ENCODE results near the gene GJD2. TPM values are rescaled to one million over a fixed set of nuclear protein-coding genes. Genes with fewer than 3 reads are reported as not detected.

GJD2 gene
- total RNA-seq, 1 donor from 2014 or later = 0.38 TPM

DNA sequence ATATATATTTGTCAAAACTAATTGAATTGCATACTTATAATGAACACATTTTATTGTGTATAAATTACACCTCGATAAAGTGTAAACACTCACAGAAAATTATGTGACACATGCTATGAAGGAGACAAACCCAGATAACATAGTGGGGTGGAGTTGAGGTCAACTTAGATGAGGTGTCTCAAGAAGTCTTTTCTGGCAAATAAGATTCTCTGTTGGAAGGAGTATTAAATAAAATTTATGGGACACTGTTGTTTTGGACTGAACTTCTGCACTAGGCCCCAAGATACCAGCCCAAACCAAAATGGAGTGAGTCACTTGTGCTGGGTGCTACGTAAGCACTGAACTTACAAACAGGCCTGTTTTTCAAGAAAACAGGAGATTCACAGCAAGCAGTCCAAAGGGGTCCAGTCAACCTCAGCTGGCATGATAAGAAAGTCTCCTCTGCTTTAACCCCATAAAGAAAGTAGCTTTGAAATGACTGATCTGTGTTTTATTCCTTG lies 21.9 kb upstream of the GJD2 start:
- Mint-ChIP-seq H3K9me3 (ENCODE audit: low read depth) (peaks cover 7% of the 10 kb centered on the region), H3K4me1 (ENCODE audit: low read depth) (no peaks in the 10 kb centered on the region), H3K27ac (no peak overlapping the region), H3K27me3 (peaks cover 13% of the 10 kb centered on the region), H3K36me3 (ENCODE audit: insufficient read depth) (no peaks in the 10 kb centered on the region), H3K4me3 (ENCODE audit: low read depth) (no peak overlapping the region)
- no peak for DNase-seq (ENCODE audit: low spot score, unreplicated experiment)
- TF ChIP-seq, protein P1, sequence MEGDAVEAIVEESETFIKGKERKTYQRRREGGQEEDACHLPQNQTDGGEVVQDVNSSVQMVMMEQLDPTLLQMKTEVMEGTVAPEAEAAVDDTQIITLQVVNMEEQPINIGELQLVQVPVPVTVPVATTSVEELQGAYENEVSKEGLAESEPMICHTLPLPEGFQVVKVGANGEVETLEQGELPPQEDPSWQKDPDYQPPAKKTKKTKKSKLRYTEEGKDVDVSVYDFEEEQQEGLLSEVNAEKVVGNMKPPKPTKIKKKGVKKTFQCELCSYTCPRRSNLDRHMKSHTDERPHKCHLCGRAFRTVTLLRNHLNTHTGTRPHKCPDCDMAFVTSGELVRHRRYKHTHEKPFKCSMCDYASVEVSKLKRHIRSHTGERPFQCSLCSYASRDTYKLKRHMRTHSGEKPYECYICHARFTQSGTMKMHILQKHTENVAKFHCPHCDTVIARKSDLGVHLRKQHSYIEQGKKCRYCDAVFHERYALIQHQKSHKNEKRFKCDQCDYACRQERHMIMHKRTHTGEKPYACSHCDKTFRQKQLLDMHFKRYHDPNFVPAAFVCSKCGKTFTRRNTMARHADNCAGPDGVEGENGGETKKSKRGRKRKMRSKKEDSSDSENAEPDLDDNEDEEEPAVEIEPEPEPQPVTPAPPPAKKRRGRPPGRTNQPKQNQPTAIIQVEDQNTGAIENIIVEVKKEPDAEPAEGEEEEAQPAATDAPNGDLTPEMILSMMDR (IDR thresholded peaks at IDR 0.05; ENCODE audit: unreplicated experiment) = no peak

DNA sequence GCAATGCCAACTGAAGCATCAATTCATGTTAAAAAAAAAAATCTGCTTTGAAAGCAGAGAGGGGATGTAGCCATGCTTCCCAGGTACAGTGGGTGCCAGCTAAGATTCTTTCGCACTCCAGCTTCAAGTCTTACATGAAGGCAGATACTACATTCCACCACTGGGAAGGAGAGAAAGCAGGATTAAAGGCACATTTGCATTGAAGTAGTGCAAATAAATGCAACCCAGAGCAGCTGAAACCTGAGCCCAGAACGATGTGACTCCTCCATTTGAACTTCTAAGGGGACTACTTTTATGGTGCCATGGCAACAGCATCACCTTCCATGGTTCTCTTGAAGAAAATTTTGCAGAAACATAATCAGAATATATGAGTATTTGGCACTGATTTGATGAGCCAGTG lies 19.1 kb upstream of the GJD2 start:
- Mint-ChIP-seq H3K27me3 (peaks cover 27% of the 10 kb centered on the region), H3K4me1 (ENCODE audit: low read depth) (no peaks in the 10 kb centered on the region), H3K4me3 (ENCODE audit: low read depth) (no peak overlapping the region), H3K27ac (no peak overlapping the region), H3K36me3 (ENCODE audit: insufficient read depth) (no peaks in the 10 kb centered on the region), H3K9me3 (ENCODE audit: low read depth) (no peaks in the 10 kb centered on the region)
- no peak for DNase-seq (ENCODE audit: low spot score, unreplicated experiment)
- TF ChIP-seq, protein P1 (IDR thresholded peaks at IDR 0.05; ENCODE audit: unreplicated experiment) = no peak

DNA sequence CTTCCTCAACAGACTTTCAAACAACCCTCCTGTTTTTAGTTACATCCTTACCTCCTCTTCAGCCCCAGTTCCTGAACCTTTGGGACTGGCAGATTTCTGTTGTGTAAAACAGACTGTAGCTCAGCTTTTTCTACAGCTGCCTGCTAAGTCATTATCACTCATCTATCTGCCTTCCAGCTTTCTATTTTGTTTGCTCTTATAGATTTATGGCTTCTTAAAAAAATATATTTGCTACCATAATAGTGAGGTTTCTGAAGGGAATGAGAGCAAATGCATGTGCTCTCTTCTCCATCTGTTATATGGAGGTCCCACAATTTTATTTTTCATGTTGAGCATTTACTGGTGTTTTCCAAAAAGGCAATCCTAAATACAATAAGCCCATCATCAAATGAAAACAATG lies 18.2 kb upstream of the GJD2 start:
- no peaks in the 10 kb centered on the region for H3K36me3 Mint-ChIP-seq (ENCODE audit: insufficient read depth)
- TF ChIP-seq, protein P1 (IDR thresholded peaks at IDR 0.05; ENCODE audit: unreplicated experiment) = no peak
- no peaks in the 10 kb centered on the region for H3K9me3 Mint-ChIP-seq (ENCODE audit: low read depth)
- H3K4me1 Mint-ChIP-seq (ENCODE audit: low read depth) = no peaks in the 10 kb centered on the region
- H3K4me3 Mint-ChIP-seq (ENCODE audit: low read depth) = no peak overlapping the region
- peaks cover 30% of the 10 kb centered on the region for H3K27me3 Mint-ChIP-seq
- H3K27ac Mint-ChIP-seq = no peak overlapping the region
- no peak for DNase-seq (ENCODE audit: low spot score, unreplicated experiment)

DNA sequence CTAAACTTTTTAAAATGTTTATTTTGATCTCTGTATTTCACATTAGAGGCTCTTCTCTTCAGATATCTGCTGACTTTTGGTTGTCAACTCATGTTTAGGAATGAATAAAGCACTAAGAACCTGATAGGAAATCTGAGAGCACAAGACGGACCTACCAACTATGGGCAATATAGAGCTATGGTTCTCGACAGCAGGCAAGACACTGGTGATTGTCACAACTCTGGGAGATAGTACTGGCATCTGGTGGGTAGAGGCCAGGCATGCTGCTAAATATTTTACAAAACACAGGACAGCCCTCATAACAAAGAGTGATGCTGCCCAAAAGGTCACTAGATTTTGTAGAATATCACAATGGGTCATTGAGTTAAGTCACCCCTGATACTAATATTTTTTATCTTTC lies 17.5 kb upstream of the GJD2 start:
- H3K4me1 Mint-ChIP-seq (ENCODE audit: low read depth) = no peaks in the 10 kb centered on the region
- no peaks in the 10 kb centered on the region for H3K9me3 Mint-ChIP-seq (ENCODE audit: low read depth)
- no peak for DNase-seq (ENCODE audit: low spot score, unreplicated experiment)
- H3K27me3 Mint-ChIP-seq = peaks cover 30% of the 10 kb centered on the region
- no peaks in the 10 kb centered on the region for H3K36me3 Mint-ChIP-seq (ENCODE audit: insufficient read depth)
- no peak overlapping the region for H3K27ac Mint-ChIP-seq
- TF ChIP-seq, protein P1 (IDR thresholded peaks at IDR 0.05; ENCODE audit: unreplicated experiment) = no peak
- H3K4me3 Mint-ChIP-seq (ENCODE audit: low read depth) = no peak overlapping the region

DNA sequence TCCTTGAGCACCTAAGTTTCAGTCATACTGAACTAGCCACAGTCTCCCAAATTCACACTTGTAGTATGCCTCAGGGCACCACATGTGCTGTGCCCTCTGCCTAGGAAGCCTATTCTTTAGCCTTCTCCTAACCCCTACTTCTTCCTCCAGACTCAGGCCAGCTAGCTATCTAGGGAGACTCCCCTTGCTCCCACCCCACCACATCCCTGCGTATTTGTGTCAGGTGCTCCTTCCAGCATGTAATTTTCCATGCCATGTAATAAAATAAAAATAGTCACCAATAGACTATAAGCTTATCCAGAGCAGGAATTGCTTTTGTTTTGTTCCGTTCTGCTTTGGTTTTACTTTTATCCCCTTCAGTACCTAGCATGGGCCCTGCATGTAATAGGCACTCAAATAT lies 14.9 kb upstream of the GJD2 start:
- Mint-ChIP-seq H3K27ac (no peak overlapping the region), H3K36me3 (ENCODE audit: insufficient read depth) (no peaks in the 10 kb centered on the region), H3K4me1 (ENCODE audit: low read depth) (no peaks in the 10 kb centered on the region), H3K27me3 (peaks cover 27% of the 10 kb centered on the region), H3K4me3 (ENCODE audit: low read depth) (no peak overlapping the region), H3K9me3 (ENCODE audit: low read depth) (no peaks in the 10 kb centered on the region)
- DNase-seq (ENCODE audit: low spot score, unreplicated experiment) = no peak
- TF ChIP-seq, protein P1 (IDR thresholded peaks at IDR 0.05; ENCODE audit: unreplicated experiment) = no peak

Measured in progenitor cell of endocrine pancreas (in vitro differentiated cells).